IMR-90 (cell line): Measurements from ENCODE around the gene TMUB2. TPM values are rescaled to one million over a fixed set of nuclear protein-coding genes. Genes with fewer than 3 reads are reported as not detected.

ENCODE experiments used
- ATAC-seq: fragments of 200-7000 bp; cut with Tn5 transposase; 2 replicates; pipeline ENCODE4 v1.9.1; 2020; ENCODE audit warnings: low read depth, mild to moderate bottlenecking, moderate library complexity
- BruUV-seq: library from RNA; stranded (reverse); fragments of 400-500 nt; replicated peaks from 2 replicates; lab custom pipeline; 2021; lab: Mats Ljungman, UMichigan
- CTCF ChIA-PET: fragments of 300-600 bp; formaldehyde crosslinking; extraction: SDS; loops from one replicate; lab custom pipeline; 2021; ENCODE audit warnings: antibody characterized with exemption; lab: Yijun Ruan, JAX
- POLR2A ChIA-PET: fragments of 300-600 bp; sonication (Branson Sonifier 250); formaldehyde crosslinking; loops from one replicate; lab custom pipeline; 2022; ENCODE audit warnings: antibody characterized with exemption; ENCODE audit not compliant: unreplicated experiment; lab: Charles Lee
- DNase-seq: peaks from one replicate; pipeline ENCODE4 v3.0.0; 2013
- H2AFZ ChIP-seq: replicated peaks from 2 replicates; pipeline ENCODE3; 2013; ENCODE audit warnings: low read length, mild to moderate bottlenecking; ENCODE audit not compliant: poor library complexity
- H2AK5ac ChIP-seq: 2 replicates; pipeline ENCODE4 v1.6.1; 2013; ENCODE audit warnings: low read depth, low read length, inconsistent platforms
- H2AK9ac ChIP-seq: replicated peaks from 2 replicates; pipeline ENCODE3; 2013; ENCODE audit warnings: mild to moderate bottlenecking, low read depth, low read length, moderate library complexity; ENCODE audit not compliant: poor library complexity
- H2BK120ac ChIP-seq: 2 replicates; pipeline ENCODE4 v1.6.1; 2013; ENCODE audit warnings: low read depth, low read length, inconsistent platforms
- H2BK15ac ChIP-seq: 3 replicates; pipeline ENCODE4 v1.6.1; 2013; ENCODE audit warnings: low read depth, low read length, inconsistent platforms
- H2BK20ac ChIP-seq: 2 replicates; pipeline ENCODE4 v1.6.1; 2013; ENCODE audit warnings: low read depth, mild to moderate bottlenecking, inconsistent platforms, low read length, moderate library complexity
- H2BK5ac ChIP-seq: 2 replicates; pipeline ENCODE4 v1.6.1; 2013; ENCODE audit warnings: mild to moderate bottlenecking, low read depth, low read length, inconsistent platforms; ENCODE audit not compliant: poor library complexity, severe bottlenecking
- H3K14ac ChIP-seq: replicated peaks from 2 replicates; pipeline ENCODE4 v1.6.1; 2013; ENCODE audit warnings: low read depth, low read length, inconsistent platforms
- H3K18ac ChIP-seq: 2 replicates; pipeline ENCODE4 v1.6.1; 2013; ENCODE audit warnings: low read depth, low read length, control low read depth
- H3K23ac ChIP-seq: 2 replicates; pipeline ENCODE4 v1.6.1; 2013; ENCODE audit warnings: low read depth, low read length, inconsistent platforms
- H3K27ac ChIP-seq: 2 replicates; pipeline ENCODE4 v1.5.1; 2013; ENCODE audit warnings: mild to moderate bottlenecking, control low read depth, low read length; ENCODE audit not compliant: insufficient read depth
- H3K27me3 ChIP-seq: 2 replicates; pipeline ENCODE4 v1.6.1; 2013; ENCODE audit warnings: low read length; ENCODE audit not compliant: control insufficient read depth, insufficient read depth
- H3K36me3 ChIP-seq: 2 replicates; pipeline ENCODE4 v1.6.1; 2013; ENCODE audit warnings: low read length, mixed read lengths; ENCODE audit not compliant: control insufficient read depth, insufficient read depth
- H3K4ac ChIP-seq: 2 replicates; pipeline ENCODE4 v1.6.1; 2013; ENCODE audit warnings: low read depth, low read length, inconsistent platforms
- H3K4me1 ChIP-seq: 2 replicates; pipeline ENCODE4 v1.6.1; 2013; ENCODE audit warnings: low read length, mixed read lengths; ENCODE audit not compliant: control insufficient read depth, insufficient read depth
- H3K4me2 ChIP-seq: 2 replicates; pipeline ENCODE4 v1.6.1; 2013; ENCODE audit warnings: low read depth, mild to moderate bottlenecking, control low read depth, low read length, moderate library complexity
- H3K4me3 ChIP-seq: 2 replicates; pipeline ENCODE4 v1.5.1; 2013; ENCODE audit warnings: low read depth, mild to moderate bottlenecking, control low read depth, low read length, moderate library complexity; ENCODE audit not compliant: insufficient read depth
- H3K56ac ChIP-seq: 2 replicates; pipeline ENCODE4 v1.6.1; 2013; ENCODE audit warnings: low read length, inconsistent platforms; ENCODE audit not compliant: insufficient read depth; ENCODE audit errors: extremely low read depth
- H3K79me1 ChIP-seq, 2 experiments: 2 replicates each; pipeline ENCODE4 v1.6.1; 2013; ENCODE audit warnings: low read length in 2 of 2, inconsistent platforms in 1 of 2, low read depth in 1 of 2
- H3K9ac ChIP-seq: 2 replicates; pipeline ENCODE4 v1.6.1; 2013; ENCODE audit warnings: low read depth, low read length, control low read depth
- H3K9me1 ChIP-seq: 2 replicates; pipeline ENCODE4 v1.6.1; 2013; ENCODE audit warnings: low read length, inconsistent platforms; ENCODE audit not compliant: insufficient read depth
- H3K9me3 ChIP-seq: 2 replicates; pipeline ENCODE4 v1.6.1; 2013; ENCODE audit warnings: low read length; ENCODE audit not compliant: control insufficient read depth, insufficient read depth
- H4K20me1 ChIP-seq: 2 replicates; pipeline ENCODE4 v1.6.1; 2013; ENCODE audit warnings: low read length, inconsistent platforms; ENCODE audit not compliant: insufficient read depth
- H4K5ac ChIP-seq: 2 replicates; pipeline ENCODE4 v1.6.1; 2013; ENCODE audit warnings: mild to moderate bottlenecking, low read depth, low read length, control low read depth
- H4K8ac ChIP-seq, 2 experiments: 2 replicates each; pipeline ENCODE4 v1.6.1; 2013; ENCODE audit warnings: low read depth in 2 of 2, low read length in 2 of 2, control low read depth in 1 of 2, inconsistent platforms in 1 of 2
- H4K91ac ChIP-seq: 2 replicates; pipeline ENCODE4 v1.6.1; 2013; ENCODE audit warnings: low read depth, low read length, inconsistent platforms; ENCODE audit not compliant: insufficient read depth
- CHD1 ChIP-seq: IDR thresholded peaks from 2 replicates; pipeline ENCODE4 v1.6.1; 2012; ENCODE audit warnings: low read depth, low read length, improper control_type of control experiment
- CTCF ChIP-seq: conservative IDR thresholded peaks from 2 replicates; pipeline ENCODE4 v1.5.1; 2012; ENCODE audit warnings: mild to moderate bottlenecking, low read depth, low read length, improper control_type of control experiment
- ELK1 ChIP-seq: fragments of 150-350 bp; IDR thresholded peaks from 2 replicates; pipeline ENCODE4 v1.6.1; 2016; ENCODE audit warnings: low read depth, mild to moderate bottlenecking, low read length, moderate library complexity, borderline replicate concordance
- MAZ ChIP-seq: IDR thresholded peaks from 2 replicates; pipeline ENCODE4 v1.6.1; 2012; ENCODE audit warnings: low read depth, mild to moderate bottlenecking, low read length, improper control_type of control experiment, moderate library complexity, borderline replicate concordance
- MXI1 ChIP-seq: IDR thresholded peaks from 2 replicates; pipeline ENCODE4 v1.6.1; 2012; ENCODE audit warnings: low read depth, mild to moderate bottlenecking, low read length, moderate library complexity, borderline replicate concordance
- POLR2A ChIP-seq: IDR thresholded peaks from 2 replicates; pipeline ENCODE4 v1.6.1; 2012; ENCODE audit warnings: mild to moderate bottlenecking, low read depth, low read length
- RFX5 ChIP-seq: IDR thresholded peaks from 2 replicates; pipeline ENCODE4 v1.8.0; 2012; ENCODE audit warnings: low read depth, mild to moderate bottlenecking, low read length, moderate library complexity
- SMC3 ChIP-seq: fragments of 150-350 bp; IDR thresholded peaks from 2 replicates; pipeline ENCODE4 v1.6.1; 2016; ENCODE audit warnings: low read depth, mild to moderate bottlenecking, antibody characterized with exemption, low read length, moderate library complexity
- WGBS, 2 experiments: methylation state at CpG; one replicate each; pipeline versions ENCODE4 v1.1.5 to v1.1.7; 2013; ENCODE audit warnings: missing lambda C conversion rate in 2 of 2; ENCODE audit not compliant: insufficient read length in 1 of 2; ENCODE audit errors: extremely low coverage in 2 of 2; 5-methylcytosine and 5-hydroxymethylcytosine counted together
- dilution Hi-C: fragments of 300-500 bp; cut with HindIII; formaldehyde crosslinking; loops from one replicate; pipeline ENCODE4 v1.14.3; 2018; ENCODE audit warnings: low sequenced_read_pairs; ENCODE audit not compliant: unreplicated experiment
- in situ Hi-C: fragments of 300-500 bp; cut with MboI; formaldehyde crosslinking; loops from 3 replicates; pipeline ENCODE4 v1.14.3; 2019; ENCODE audit warnings: low sequenced_read_pairs, inconsistent platforms, mixed read lengths
- intact Hi-C: fragments of 100-400 bp; cut with micrococcal nuclease; formaldehyde crosslinking; loops from 2 replicates; pipeline ENCODE4 v1.10.0; 2022
- polyA plus RNA-seq, 3 experiments: library from polyadenylated mRNA; depleted of rRNA; stranded (reverse); fragments of >200 nt; gene quantifications; 2 replicates each; pipeline ENCODE4 v1.2.3, GENCODE V29; 2012; ENCODE audit warnings: low replicate concordance in 1 of 3
- total RNA-seq: library from RNA; depleted of rRNA; stranded (reverse); fragments of >200 nt; gene quantifications from 2 replicates; pipeline ENCODE4 v1.2.3, GENCODE V29; 2012

TMUB2 gene
- total and polyA plus RNA-seq, 2 of the 4 experiments (the other 2 are of a cell fraction) = 16.5 to 42.5 TPM

GRCh38 chr17:44202756-44203155 lies 16.0 kb downstream of the TMUB2 start:
- ATAC-seq (no peak), DNase-seq (no peak)
- H3K9me1 ChIP-seq = peaks cover 20% of the 10 kb centered on the region
- no peak overlapping the region for H4K91ac ChIP-seq
- H2BK15ac ChIP-seq = 0 out of 3 replicates have a peak overlapping the region, but pooled peaks have one; percentile 50
- H3K4me1 ChIP-seq = peaks cover 21% of the 10 kb centered on the region
- no peak overlapping the region for H3K56ac ChIP-seq
- H3K36me3 ChIP-seq = peaks cover 15% of the 10 kb centered on the region
- 81% methylated on average over 3 of the region's 4 CpGs; no CpG with 5 or more reads in 1 of the 2 experiments for WGBS, 2 experiments
- peaks cover 9% of the 10 kb centered on the region; the same call in 1 of the 2 replicates for H4K20me1 ChIP-seq
- no peak overlapping the region for H3K4me3 ChIP-seq
- H2BK20ac ChIP-seq = 0 out of 2 replicates have a peak overlapping the region, but pooled peaks have one; percentile 33
- H2AK9ac ChIP-seq = peak overlapping the region; percentile 73
- CTCF ChIA-PET = interaction anchor here (0.6 kb wide), 1 partner anchor 431 kb away, joined by 5 read pairs; no protein-coding TSS in a partner anchor
- H3K23ac ChIP-seq = no peak overlapping the region; the same call in 1 of the 2 replicates
- H3K4me2 ChIP-seq = no peak overlapping the region
- dilution Hi-C loops = no loop called here
- no TSS peak for BruUV-seq
- no peaks in the 10 kb centered on the region for H3K9me3 ChIP-seq
- intact Hi-C loops = loop anchor here (5.0 kb wide), 3 partner anchors 125 to 320 kb away; partner anchors contain the start of gene GRN
- 0 out of 4 replicates have a peak overlapping the region, but pooled peaks of 1 of the 2 experiments have one; percentile 55 for H4K8ac ChIP-seq
- H3K9ac ChIP-seq = peak overlapping the region; percentile 55
- H3K18ac ChIP-seq = no peak overlapping the region
- H2BK5ac ChIP-seq = no peak overlapping the region
- peak overlapping the region; percentile 2 for H2AFZ ChIP-seq
- POLR2A ChIA-PET = no interaction called here
- no peak overlapping the region for H3K14ac ChIP-seq
- no peaks in the 10 kb centered on the region for H3K27me3 ChIP-seq
- peak overlapping the region; percentile 46; the same call in 1 of the 2 replicates for H3K4ac ChIP-seq
- in situ Hi-C loops = loop anchor here (25.0 kb wide), 2 partner anchors 310 to 435 kb away; partner anchors contain the start of gene GPATCH8
- no peak overlapping the region; the same call in 1 of the 2 replicates for H2AK5ac ChIP-seq
- H3K79me1 ChIP-seq = peaks cover 8 to 44% of the 10 kb centered on the region in 2 experiments; a peak in 3 of 4 replicates
- TF ChIP-seq POLR2A (no peak), RFX5 (no peak), ELK1 (no peak), MXI1 (no peak), SMC3 (no peak), CHD1 (no peak), MAZ (no peak), CTCF (no peak)
- H2BK120ac ChIP-seq = no peak overlapping the region
- H3K27ac ChIP-seq = peak overlapping the region; percentile 2; the same call in 1 of the 2 replicates
- H4K5ac ChIP-seq = peak overlapping the region; percentile 24; the same call in 1 of the 2 replicates
